HepG2 (cell line): Measurements from ENCODE around the gene ADRA2B.

Source experiments
- RBM39 ChIP-seq: fragments of 200-400 bp; formaldehyde crosslinking; IDR thresholded peaks from one replicate; pipeline ENCODE4 v1.6.1; 2018; ENCODE audit warnings: antibody characterized with exemption, mild to moderate bottlenecking, low read depth, low read length; ENCODE audit not compliant: poor library complexity, severe bottlenecking
- SIN3B ChIP-seq: fragments of 150-350 bp; IDR thresholded peaks from 2 replicates; pipeline ENCODE4 v1.6.1; 2014; ENCODE audit warnings: low read length
- SP4 ChIP-seq: sonication (generic); formaldehyde crosslinking; IDR thresholded peaks from 2 replicates; pipeline ENCODE4 v1.8.1; 2023; ENCODE audit warnings: mild to moderate bottlenecking, missing genetic modification reagents
- TF ChIP-seq, protein P1 (sequence below): sonication (generic); IDR thresholded peaks from 2 replicates; pipeline ENCODE4 v1.6.1; 2016; ENCODE audit warnings: low read depth, borderline replicate concordance

DNA sequence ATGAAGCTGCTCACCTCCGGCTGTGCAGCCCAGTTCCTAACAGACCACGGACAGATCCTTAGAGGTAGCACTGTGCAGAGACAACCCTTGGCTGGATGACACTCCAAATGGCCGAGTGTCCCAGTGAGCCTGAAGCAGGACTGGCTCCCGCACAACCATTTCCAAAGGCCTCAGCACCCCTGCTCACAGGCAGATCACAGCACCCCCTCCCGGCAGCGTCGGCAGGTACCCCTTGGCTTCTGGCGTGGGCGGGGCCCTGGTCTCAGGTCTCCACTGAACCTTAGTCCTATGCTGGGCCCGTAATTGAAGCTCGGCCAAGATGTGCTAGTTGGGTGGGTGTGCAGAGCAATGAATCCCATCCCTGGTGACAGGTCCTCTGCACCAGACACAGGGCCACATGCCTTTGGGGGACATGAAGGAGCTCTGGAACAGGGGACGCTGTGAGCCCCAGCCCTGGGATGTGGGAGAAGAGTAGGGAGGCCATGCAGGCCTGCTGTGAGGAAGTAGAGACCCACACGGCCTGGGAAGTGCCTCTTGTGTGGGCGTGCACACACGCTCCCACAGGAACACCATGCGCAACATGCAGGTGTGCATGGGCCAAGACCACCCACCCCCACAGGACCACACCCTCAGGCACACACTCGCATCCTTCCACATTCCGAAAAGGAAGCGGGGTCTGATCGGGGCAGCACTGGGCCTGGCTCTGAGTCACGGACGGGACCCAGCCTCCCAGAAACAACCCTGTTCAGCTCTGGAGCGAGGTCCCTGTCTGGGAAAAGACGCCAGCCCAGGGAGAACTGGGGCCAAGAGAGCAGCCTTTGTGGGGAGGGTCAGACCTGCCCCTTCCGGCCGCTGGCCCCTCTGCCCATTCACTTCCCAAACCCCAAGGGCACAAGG is 26.1 kb upstream of the ADRA2B start:
- TF ChIP-seq, protein P1, sequence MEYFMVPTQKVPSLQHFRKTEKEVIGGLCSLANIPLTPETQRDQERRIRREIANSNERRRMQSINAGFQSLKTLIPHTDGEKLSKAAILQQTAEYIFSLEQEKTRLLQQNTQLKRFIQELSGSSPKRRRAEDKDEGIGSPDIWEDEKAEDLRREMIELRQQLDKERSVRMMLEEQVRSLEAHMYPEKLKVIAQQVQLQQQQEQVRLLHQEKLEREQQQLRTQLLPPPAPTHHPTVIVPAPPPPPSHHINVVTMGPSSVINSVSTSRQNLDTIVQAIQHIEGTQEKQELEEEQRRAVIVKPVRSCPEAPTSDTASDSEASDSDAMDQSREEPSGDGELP, result no peak
- TF ChIP-seq SP4 (CRISPR knock-in tag) (no peak), RBM39 (no peak), SIN3B (no peak)
